CD14-positive monocyte (primary cell): Measurements from ENCODE around the gene DNAI1. TPM values are rescaled to one million over a fixed set of nuclear protein-coding genes. Genes with fewer than 3 reads are reported as not detected.
A peak's percentile ranks its signal among the peaks of the same experiment; 100 is the strongest.

Experiments used
- DNase-seq, 3 donors: peaks; one replicate each; pipeline ENCODE4 v3.0.0-alpha.2; 2011 to 2022
- H2AFZ ChIP-seq: 2 replicates; pipeline ENCODE4 v1.6.0; 2012; ENCODE audit warnings: mild to moderate bottlenecking, low read depth, low read length, inconsistent platforms; ENCODE audit not compliant: insufficient read depth, poor library complexity, severe bottlenecking
- H3K27ac ChIP-seq, 2 donors: 1 replicate in 1 of 2; 2 replicates in 1 of 2; pipeline ENCODE4 v1.5.1; 2012 to 2013; ENCODE audit warnings: low read length in 2 of 2, control low read depth in 1 of 2, inconsistent platforms in 1 of 2, low read depth in 1 of 2, mild to moderate bottlenecking in 1 of 2
- H3K27me3 ChIP-seq, 2 donors: one replicate each; pipeline versions ENCODE4 v1.6.0 to v1.6.1; 2011 to 2013; ENCODE audit warnings: low read length in 2 of 2; ENCODE audit not compliant: control insufficient read depth in 2 of 2, insufficient read depth in 2 of 2
- H3K36me3 ChIP-seq, 2 donors: replicated peaks in 1 of 2; 1 replicate in 1 of 2; 2 replicates in 1 of 2; pipeline versions ENCODE4 v1.5.1 to v1.6.1; 2012 to 2013; ENCODE audit warnings: low read length in 2 of 2, control low read depth in 1 of 2, inconsistent platforms in 1 of 2, mild to moderate bottlenecking in 1 of 2; ENCODE audit not compliant: insufficient read depth in 2 of 2, control insufficient read depth in 1 of 2
- H3K4me1 ChIP-seq, 2 donors: 1 replicate in 1 of 2; 2 replicates in 1 of 2; pipeline versions ENCODE4 v1.5.1 to v1.6.1; 2012 to 2013; ENCODE audit warnings: low read length in 2 of 2, control low read depth in 1 of 2, inconsistent platforms in 1 of 2, mild to moderate bottlenecking in 1 of 2, moderate library complexity in 1 of 2; ENCODE audit not compliant: insufficient read depth in 2 of 2, control insufficient read depth in 1 of 2
- H3K4me2 ChIP-seq: replicated peaks from 2 replicates; pipeline ENCODE3; 2012; ENCODE audit warnings: low read length, moderate library complexity, mild to moderate bottlenecking; ENCODE audit not compliant: poor library complexity, severe bottlenecking; ENCODE audit errors: extremely low read depth
- H3K4me3 ChIP-seq, 3 experiments: fragments of 200-600 bp in 1 of 3; sonication (generic) in 1 of 3; replicated peaks in 1 of 3; 1 replicate in 2 of 3; 2 replicates in 1 of 3; pipeline ENCODE4 v1.5.1; 2011 to 2013; ENCODE audit warnings: low read length in 3 of 3, mild to moderate bottlenecking in 3 of 3, control low read depth in 2 of 3, low read depth in 2 of 3, inconsistent platforms in 1 of 3, moderate library complexity in 1 of 3
- H3K79me2 ChIP-seq: 2 replicates; pipeline ENCODE4 v1.6.0; 2012; ENCODE audit warnings: mild to moderate bottlenecking, control low read depth, inconsistent platforms, low read length, moderate library complexity; ENCODE audit not compliant: insufficient read depth
- H3K9ac ChIP-seq: 2 replicates; pipeline ENCODE4 v1.6.0; 2017; ENCODE audit warnings: low read length, mild to moderate bottlenecking; ENCODE audit not compliant: insufficient read depth, poor library complexity, severe bottlenecking
- H3K9me3 ChIP-seq, 2 donors: replicated peaks in 1 of 2; 1 replicate in 1 of 2; 2 replicates in 1 of 2; pipeline versions ENCODE4 v1.5.1 to v1.6.1; 2012 to 2013; ENCODE audit warnings: low read length in 2 of 2, control low read depth in 1 of 2; ENCODE audit not compliant: control insufficient read depth in 1 of 2, insufficient read depth in 1 of 2
- H4K20me1 ChIP-seq: 2 replicates; pipeline ENCODE4 v1.6.0; 2012; ENCODE audit warnings: mild to moderate bottlenecking, low read length, control low read depth, moderate library complexity; ENCODE audit not compliant: insufficient read depth
- H3K27ac Mint-ChIP-seq, 7 donors: one replicate each; pipeline ENCODE4 v1.8.0; 2020; ENCODE audit warnings: mild to moderate bottlenecking in 7 of 7, mixed read lengths in 7 of 7, moderate library complexity in 6 of 7, inconsistent platforms in 2 of 7
- H3K27me3 Mint-ChIP-seq, 3 donors: one replicate each; pipeline ENCODE4 v1.8.0; 2021 to 2022; ENCODE audit warnings: low read depth in 3 of 3, mild to moderate bottlenecking in 3 of 3, mixed read lengths in 3 of 3, moderate library complexity in 3 of 3, inconsistent platforms in 1 of 3
- H3K36me3 Mint-ChIP-seq, 2 donors: one replicate each; pipeline ENCODE4 v1.8.0; 2020; ENCODE audit warnings: mixed read lengths in 2 of 2, inconsistent platforms in 1 of 2, mild to moderate bottlenecking in 1 of 2
- H3K4me1 Mint-ChIP-seq: one replicate; pipeline ENCODE4 v1.8.0; 2020; ENCODE audit warnings: mild to moderate bottlenecking, mixed read lengths
- H3K4me3 Mint-ChIP-seq, 2 donors: one replicate each; pipeline ENCODE4 v1.8.0; 2020; ENCODE audit warnings: mild to moderate bottlenecking in 2 of 2, mixed read lengths in 2 of 2, moderate library complexity in 1 of 2
- H3K9me3 Mint-ChIP-seq, 7 donors: one replicate each; pipeline ENCODE4 v1.8.0; 2020 to 2022; ENCODE audit warnings: mixed read lengths in 7 of 7, mild to moderate bottlenecking in 6 of 7, moderate library complexity in 6 of 7, inconsistent platforms in 2 of 7
- WGBS: methylation state at CpG from one replicate; pipeline ENCODE4 v1.1.5; 2013; ENCODE audit warnings: missing lambda C conversion rate; ENCODE audit not compliant: insufficient coverage; 5-methylcytosine and 5-hydroxymethylcytosine counted together
- intact Hi-C, 2 donors: fragments of 100-400 bp; cut with micrococcal nuclease; formaldehyde crosslinking; loops; one replicate each; pipeline versions ENCODE4 v1.15.0 to v1.15.1; 2023
- polyA plus RNA-seq, 3 donors: library from polyadenylated mRNA; depleted of rRNA in 1 of 3; unstranded in 2 of 3; stranded (reverse) in 1 of 3; fragments of 300-500 nt in 2 of 3; fragments of >200 nt in 1 of 3; fragmentation: Illumina TruSeq in 2 of 3; gene quantifications; 1 replicate in 2 of 3; 2 replicates in 1 of 3; pipeline ENCODE4 v1.2.3, GENCODE V29; 2012 to 2021
- TF ChIP-seq, protein P1 (sequence below): fragments of 200-600 bp; IDR thresholded peaks from one replicate; pipeline ENCODE4 v1.8.0; 2022; ENCODE audit warnings: antibody characterized with exemption, mild to moderate bottlenecking

DNAI1 gene
- polyA plus RNA-seq, 3 donors: not detected

DNA sequence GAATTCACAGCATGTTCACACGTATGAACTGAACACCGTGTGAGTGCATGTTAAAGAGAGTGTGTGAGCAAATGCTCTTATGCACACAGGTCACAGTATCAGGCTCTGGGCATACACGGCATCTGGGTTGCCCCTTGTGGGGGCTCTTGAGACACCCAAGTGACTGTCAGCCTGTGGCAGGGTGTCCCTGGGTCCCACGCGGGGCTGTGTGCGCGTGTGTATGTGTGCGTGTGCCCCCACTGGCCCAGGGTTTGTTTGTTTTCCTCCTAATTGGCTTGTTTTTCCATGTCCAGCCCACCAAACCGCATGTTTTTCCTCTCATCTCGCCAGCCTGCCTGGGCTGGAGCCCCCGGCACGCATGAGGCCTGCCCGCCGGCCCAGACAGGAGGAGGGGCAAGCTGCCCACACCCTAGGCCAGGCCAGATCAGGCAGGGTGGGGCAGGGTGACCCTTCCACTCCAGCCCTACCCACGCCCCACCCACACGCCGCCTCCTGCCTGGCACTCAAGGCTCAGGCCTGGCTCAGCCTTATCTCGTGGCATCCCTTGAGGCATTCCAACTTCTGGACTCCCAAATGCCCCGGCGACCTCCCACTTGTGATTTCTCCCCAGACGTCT, 102.1 kb downstream of the DNAI1 start:
- Histone ChIP-seq H3K9ac (no peak overlapping the region), H4K20me1 (no peaks in the 10 kb centered on the region), H2AFZ (no peak overlapping the region), H3K4me1 (no peaks in the 10 kb centered on the region), H3K36me3 (no peaks in the 10 kb centered on the region), H3K4me2 (no peak overlapping the region), H3K9me3 (peaks cover 0 to 7% of the 10 kb centered on the region in 2 donors), H3K27me3 (peaks cover 0 to 14% of the 10 kb centered on the region in 2 donors), H3K27ac (no peak overlapping the region), H3K4me3 (no peak overlapping the region), H3K79me2 (no peaks in the 10 kb centered on the region)
- Mint-ChIP-seq H3K27ac (no peak overlapping the region), H3K9me3 (peaks cover 0 to 10% (median 7%) of the 10 kb centered on the region in 7 donors), H3K4me1 (no peaks in the 10 kb centered on the region), H3K4me3 (no peak overlapping the region), H3K27me3 (peaks cover 26 to 31% (median 29%) of the 10 kb centered on the region in 3 donors), H3K36me3 (no peaks in the 10 kb centered on the region)
- WGBS: 90% methylated on average over 20 of the region's 21 CpGs
- DNase-seq: no peak
- TF ChIP-seq, protein P1, sequence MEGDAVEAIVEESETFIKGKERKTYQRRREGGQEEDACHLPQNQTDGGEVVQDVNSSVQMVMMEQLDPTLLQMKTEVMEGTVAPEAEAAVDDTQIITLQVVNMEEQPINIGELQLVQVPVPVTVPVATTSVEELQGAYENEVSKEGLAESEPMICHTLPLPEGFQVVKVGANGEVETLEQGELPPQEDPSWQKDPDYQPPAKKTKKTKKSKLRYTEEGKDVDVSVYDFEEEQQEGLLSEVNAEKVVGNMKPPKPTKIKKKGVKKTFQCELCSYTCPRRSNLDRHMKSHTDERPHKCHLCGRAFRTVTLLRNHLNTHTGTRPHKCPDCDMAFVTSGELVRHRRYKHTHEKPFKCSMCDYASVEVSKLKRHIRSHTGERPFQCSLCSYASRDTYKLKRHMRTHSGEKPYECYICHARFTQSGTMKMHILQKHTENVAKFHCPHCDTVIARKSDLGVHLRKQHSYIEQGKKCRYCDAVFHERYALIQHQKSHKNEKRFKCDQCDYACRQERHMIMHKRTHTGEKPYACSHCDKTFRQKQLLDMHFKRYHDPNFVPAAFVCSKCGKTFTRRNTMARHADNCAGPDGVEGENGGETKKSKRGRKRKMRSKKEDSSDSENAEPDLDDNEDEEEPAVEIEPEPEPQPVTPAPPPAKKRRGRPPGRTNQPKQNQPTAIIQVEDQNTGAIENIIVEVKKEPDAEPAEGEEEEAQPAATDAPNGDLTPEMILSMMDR: no peak
- intact Hi-C loops: no loop called here

DNA sequence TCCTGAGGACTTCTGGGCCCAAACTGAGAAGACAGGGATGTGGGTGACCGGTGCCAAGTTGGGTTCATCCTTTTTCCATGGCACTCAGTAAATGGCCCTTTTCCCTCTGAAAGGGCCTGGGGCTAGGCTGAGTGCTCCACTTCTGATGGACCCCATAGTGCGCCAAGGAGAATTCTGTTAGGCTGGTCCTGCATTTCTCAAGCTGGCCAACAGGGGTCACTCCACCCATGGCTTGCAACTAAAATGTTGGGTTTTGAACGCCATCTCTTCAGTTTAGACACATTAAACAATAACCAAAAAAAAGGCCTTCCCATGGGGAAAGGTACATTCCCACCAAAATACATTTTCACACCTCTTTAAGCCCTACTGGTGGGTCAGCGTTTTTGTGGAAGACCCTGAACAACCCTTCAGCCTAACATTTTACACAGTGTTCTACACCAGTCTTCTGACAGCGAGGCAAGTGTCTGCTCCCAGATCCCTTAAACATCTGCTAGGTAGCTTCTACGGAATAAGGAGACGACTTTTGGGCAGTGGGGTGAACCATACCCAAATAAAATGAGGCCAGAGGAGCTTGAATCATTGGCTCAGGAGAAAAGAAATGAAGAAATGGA, 103.6 kb downstream of the DNAI1 start:
- Histone ChIP-seq H3K79me2 (no peaks in the 10 kb centered on the region), H3K4me3 (no peak overlapping the region), H3K4me2 (no peak overlapping the region), H3K9me3 (peaks cover 0 to 7% of the 10 kb centered on the region in 2 donors), H3K27me3 (peaks cover 0 to 14% of the 10 kb centered on the region in 2 donors), H3K27ac (no peak overlapping the region), H3K9ac (no peak overlapping the region), H4K20me1 (no peaks in the 10 kb centered on the region), H3K4me1 (no peaks in the 10 kb centered on the region), H3K36me3 (no peaks in the 10 kb centered on the region), H2AFZ (no peak overlapping the region)
- no peak overlapping the region for H3K4me3 Mint-ChIP-seq
- intact Hi-C loops: no loop called here
- peak in 1 of 3 donors; percentile 4 for DNase-seq
- TF ChIP-seq, protein P1: peak; percentile 77
- H3K27me3 Mint-ChIP-seq: peaks cover 27 to 37% (median 32%) of the 10 kb centered on the region in 3 donors
- no peaks in the 10 kb centered on the region for H3K4me1 Mint-ChIP-seq
- H3K27ac Mint-ChIP-seq: no peak overlapping the region
- H3K9me3 Mint-ChIP-seq: peaks cover 0 to 10% (median 7%) of the 10 kb centered on the region in 7 donors
- no peaks in the 10 kb centered on the region for H3K36me3 Mint-ChIP-seq
- whole genome bisulfite sequencing: 93% methylated on average over 4 of the region's 7 CpGs
